Measurements from ENCODE around the gene EMP3. TPM values are rescaled to one million over a fixed set of nuclear protein-coding genes. Genes with fewer than 3 reads are reported as not detected.

EMP3 gene
- total and polyA plus RNA-seq, 2 of the 13 experiments (the other 11 are each of a cell fraction or from before 2014, with no cell fraction given), result 2.2 to 7.8 TPM

DNA sequence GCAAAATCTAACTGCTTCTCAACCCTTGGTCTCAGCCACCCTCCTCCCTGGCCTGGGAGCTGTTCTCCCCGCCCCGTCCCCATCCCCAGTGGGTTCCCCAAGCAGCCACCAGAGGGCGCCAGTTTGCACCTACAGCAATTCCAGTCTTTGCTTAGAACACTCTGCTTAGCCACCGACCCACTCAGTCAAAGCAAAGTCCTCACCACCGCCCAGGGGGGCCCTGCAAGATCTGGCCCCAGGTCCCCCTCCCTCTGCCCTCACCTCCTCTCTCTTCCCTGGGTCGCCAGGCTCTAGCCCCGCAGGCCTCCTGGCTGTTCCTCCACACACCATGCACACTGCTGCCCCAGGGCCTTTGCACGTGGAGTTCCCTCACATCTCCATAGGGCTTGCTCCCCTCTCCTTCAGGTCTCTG lies 26.0 kb downstream of the EMP3 start (continued):
- TF ChIP-seq GLMP (CRISPR knock-in tag; IDR thresholded peaks at IDR 0.05; ENCODE audit: borderline replicate concordance) (no peak), ZBTB38 (CRISPR knock-in tag; IDR thresholded peaks at IDR 0.05) (0 out of 2 replicates have a peak, but pooled peaks have one; percentile 58), HMGXB4 (CRISPR knock-in tag; IDR thresholded peaks at IDR 0.05; ENCODE audit: borderline replicate concordance in 1 of 2, low read depth in 1 of 2) (peak in 1 of 2 experiments; percentile 53; a peak in 1 of 4 replicates), TEAD3 (CRISPR knock-in tag; optimal IDR thresholded peaks at IDR 0.05; ENCODE audit: borderline replicate concordance) (peak; percentile 6), HDAC1 (CRISPR knock-in tag; IDR thresholded peaks at IDR 0.05) (peak; percentile 48; the same call in 1 of the 2 replicates), POLR2G (IDR thresholded peaks at IDR 0.05; ENCODE audit: low read depth, low read length) (no peak), ZSCAN22 (CRISPR knock-in tag; IDR thresholded peaks at IDR 0.05) (0 out of 2 replicates have a peak, but pooled peaks have one; percentile 46), MAZ (IDR thresholded peaks at IDR 0.05; ENCODE audit: borderline replicate concordance, low read depth, low read length) (peak; percentile 37; the same call in 1 of the 2 replicates), MAZ (CRISPR knock-in tag; IDR thresholded peaks at IDR 0.05; ENCODE audit: low read depth) (no peak), ZNF33B (CRISPR knock-in tag; IDR thresholded peaks at IDR 0.05) (0 out of 2 replicates have a peak, but pooled peaks have one; percentile 42), BCL6 (CRISPR knock-in tag; IDR thresholded peaks at IDR 0.05) (no peak), ZNF24 (IDR thresholded peaks at IDR 0.05) (no peak), ZNF337 (CRISPR knock-in tag; IDR thresholded peaks at IDR 0.05; ENCODE audit: borderline replicate concordance, low read depth) (no peak), PCBP1 (IDR thresholded peaks at IDR 0.05; ENCODE audit: borderline replicate concordance, low read depth, low read length) (peak; percentile 89; the same call in 1 of the 2 replicates), REPIN1 (CRISPR knock-in tag; IDR thresholded peaks at IDR 0.05; ENCODE audit: borderline replicate concordance, low read depth) (peak; percentile 48; the same call in 1 of the 2 replicates), SMC3 (IDR thresholded peaks at IDR 0.05; ENCODE audit: low read length) (peak; percentile 66), MEIS1 (CRISPR knock-in tag; IDR thresholded peaks at IDR 0.05; ENCODE audit: borderline replicate concordance) (no peak)
- TF ChIP-seq, protein P1, sequence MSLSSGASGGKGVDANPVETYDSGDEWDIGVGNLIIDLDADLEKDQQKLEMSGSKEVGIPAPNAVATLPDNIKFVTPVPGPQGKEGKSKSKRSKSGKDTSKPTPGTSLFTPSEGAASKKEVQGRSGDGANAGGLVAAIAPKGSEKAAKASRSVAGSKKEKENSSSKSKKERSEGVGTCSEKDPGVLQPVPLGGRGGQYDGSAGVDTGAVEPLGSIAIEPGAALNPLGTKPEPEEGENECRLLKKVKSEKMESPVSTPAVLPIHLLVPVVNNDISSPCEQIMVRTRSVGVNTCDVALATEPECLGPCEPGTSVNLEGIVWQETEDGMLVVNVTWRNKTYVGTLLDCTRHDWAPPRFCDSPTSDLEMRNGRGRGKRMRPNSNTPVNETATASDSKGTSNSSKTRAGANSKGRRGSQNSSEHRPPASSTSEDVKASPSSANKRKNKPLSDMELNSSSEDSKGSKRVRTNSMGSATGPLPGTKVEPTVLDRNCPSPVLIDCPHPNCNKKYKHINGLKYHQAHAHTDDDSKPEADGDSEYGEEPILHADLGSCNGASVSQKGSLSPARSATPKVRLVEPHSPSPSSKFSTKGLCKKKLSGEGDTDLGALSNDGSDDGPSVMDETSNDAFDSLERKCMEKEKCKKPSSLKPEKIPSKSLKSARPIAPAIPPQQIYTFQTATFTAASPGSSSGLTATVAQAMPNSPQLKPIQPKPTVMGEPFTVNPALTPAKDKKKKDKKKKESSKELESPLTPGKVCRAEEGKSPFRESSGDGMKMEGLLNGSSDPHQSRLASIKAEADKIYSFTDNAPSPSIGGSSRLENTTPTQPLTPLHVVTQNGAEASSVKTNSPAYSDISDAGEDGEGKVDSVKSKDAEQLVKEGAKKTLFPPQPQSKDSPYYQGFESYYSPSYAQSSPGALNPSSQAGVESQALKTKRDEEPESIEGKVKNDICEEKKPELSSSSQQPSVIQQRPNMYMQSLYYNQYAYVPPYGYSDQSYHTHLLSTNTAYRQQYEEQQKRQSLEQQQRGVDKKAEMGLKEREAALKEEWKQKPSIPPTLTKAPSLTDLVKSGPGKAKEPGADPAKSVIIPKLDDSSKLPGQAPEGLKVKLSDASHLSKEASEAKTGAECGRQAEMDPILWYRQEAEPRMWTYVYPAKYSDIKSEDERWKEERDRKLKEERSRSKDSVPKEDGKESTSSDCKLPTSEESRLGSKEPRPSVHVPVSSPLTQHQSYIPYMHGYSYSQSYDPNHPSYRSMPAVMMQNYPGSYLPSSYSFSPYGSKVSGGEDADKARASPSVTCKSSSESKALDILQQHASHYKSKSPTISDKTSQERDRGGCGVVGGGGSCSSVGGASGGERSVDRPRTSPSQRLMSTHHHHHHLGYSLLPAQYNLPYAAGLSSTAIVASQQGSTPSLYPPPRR (CRISPR knock-in tag; IDR thresholded peaks at IDR 0.05; ENCODE audit: borderline replicate concordance), result 0 out of 2 replicates have a peak, but pooled peaks have one; percentile 25
- TF ChIP-seq, protein P2, sequence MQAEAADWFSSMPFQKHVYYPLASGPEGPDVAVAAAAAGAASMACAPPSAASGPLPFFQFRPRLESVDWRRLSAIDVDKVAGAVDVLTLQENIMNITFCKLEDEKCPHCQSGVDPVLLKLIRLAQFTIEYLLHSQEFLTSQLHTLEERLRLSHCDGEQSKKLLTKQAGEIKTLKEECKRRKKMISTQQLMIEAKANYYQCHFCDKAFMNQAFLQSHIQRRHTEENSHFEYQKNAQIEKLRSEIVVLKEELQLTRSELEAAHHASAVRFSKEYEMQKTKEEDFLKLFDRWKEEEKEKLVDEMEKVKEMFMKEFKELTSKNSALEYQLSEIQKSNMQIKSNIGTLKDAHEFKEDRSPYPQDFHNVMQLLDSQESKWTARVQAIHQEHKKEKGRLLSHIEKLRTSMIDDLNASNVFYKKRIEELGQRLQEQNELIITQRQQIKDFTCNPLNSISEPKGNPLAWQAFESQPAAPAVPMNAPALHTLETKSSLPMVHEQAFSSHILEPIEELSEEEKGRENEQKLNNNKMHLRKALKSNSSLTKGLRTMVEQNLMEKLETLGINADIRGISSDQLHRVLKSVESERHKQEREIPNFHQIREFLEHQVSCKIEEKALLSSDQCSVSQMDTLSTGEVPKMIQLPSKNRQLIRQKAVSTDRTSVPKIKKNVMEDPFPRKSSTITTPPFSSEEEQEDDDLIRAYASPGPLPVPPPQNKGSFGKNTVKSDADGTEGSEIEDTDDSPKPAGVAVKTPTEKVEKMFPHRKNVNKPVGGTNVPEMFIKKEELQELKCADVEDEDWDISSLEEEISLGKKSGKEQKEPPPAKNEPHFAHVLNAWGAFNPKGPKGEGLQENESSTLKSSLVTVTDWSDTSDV (CRISPR knock-in tag; IDR thresholded peaks at IDR 0.05), result 0 out of 2 replicates have a peak, but pooled peaks have one; percentile 21
